Measurements from ENCODE around the gene CSNK2A3.

The CSNK2A3 gene

DNA sequence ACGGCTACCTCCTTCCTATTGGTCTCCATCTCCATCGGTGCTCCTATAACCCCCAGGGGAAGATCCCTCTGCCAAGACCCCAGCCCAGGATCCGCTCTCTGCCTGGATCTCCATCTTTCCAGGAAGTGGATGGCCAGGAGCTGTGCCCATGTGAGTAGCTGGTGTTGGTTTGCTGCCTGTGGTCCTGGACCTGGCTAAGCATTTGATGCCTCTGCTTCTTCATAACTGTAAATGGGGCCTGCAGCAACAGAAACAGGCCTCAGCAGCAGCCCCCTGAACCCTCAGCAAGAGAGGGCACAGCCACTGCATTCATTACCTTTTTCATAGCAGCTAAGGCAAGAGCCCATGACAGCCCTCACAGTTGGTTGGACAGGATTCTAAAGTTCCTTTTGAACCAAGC lies 26.6 kb upstream of the CSNK2A3 start:
- TF ChIP-seq, protein P1, sequence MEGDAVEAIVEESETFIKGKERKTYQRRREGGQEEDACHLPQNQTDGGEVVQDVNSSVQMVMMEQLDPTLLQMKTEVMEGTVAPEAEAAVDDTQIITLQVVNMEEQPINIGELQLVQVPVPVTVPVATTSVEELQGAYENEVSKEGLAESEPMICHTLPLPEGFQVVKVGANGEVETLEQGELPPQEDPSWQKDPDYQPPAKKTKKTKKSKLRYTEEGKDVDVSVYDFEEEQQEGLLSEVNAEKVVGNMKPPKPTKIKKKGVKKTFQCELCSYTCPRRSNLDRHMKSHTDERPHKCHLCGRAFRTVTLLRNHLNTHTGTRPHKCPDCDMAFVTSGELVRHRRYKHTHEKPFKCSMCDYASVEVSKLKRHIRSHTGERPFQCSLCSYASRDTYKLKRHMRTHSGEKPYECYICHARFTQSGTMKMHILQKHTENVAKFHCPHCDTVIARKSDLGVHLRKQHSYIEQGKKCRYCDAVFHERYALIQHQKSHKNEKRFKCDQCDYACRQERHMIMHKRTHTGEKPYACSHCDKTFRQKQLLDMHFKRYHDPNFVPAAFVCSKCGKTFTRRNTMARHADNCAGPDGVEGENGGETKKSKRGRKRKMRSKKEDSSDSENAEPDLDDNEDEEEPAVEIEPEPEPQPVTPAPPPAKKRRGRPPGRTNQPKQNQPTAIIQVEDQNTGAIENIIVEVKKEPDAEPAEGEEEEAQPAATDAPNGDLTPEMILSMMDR (conservative IDR thresholded peaks at IDR 0.05; ENCODE audit: low read depth, low read length) = no peak
- Histone ChIP-seq H3K4me2 (no peak overlapping the region), H3K79me2 (ENCODE audit: insufficient read depth, low read depth) (no peaks in the 10 kb centered on the region), H3K4me1 (ENCODE audit: low read depth, poor library complexity, severe bottlenecking) (no peaks in the 10 kb centered on the region), H3K27me3 (ENCODE audit: insufficient read depth, low read depth) (no peaks in the 10 kb centered on the region), H4K20me1 (ENCODE audit: insufficient read depth) (no peaks in the 10 kb centered on the region), H3K9ac (no peak overlapping the region), H3K36me3 (ENCODE audit: insufficient read depth) (no peaks in the 10 kb centered on the region), H2AFZ (ENCODE audit: low read depth) (no peak overlapping the region), H3K4me3 (IDR thresholded peaks at IDR 0.05; ENCODE audit: insufficient read depth, low read depth, low read length) (no peak overlapping the region), H3K27ac (no peak overlapping the region)

DNA sequence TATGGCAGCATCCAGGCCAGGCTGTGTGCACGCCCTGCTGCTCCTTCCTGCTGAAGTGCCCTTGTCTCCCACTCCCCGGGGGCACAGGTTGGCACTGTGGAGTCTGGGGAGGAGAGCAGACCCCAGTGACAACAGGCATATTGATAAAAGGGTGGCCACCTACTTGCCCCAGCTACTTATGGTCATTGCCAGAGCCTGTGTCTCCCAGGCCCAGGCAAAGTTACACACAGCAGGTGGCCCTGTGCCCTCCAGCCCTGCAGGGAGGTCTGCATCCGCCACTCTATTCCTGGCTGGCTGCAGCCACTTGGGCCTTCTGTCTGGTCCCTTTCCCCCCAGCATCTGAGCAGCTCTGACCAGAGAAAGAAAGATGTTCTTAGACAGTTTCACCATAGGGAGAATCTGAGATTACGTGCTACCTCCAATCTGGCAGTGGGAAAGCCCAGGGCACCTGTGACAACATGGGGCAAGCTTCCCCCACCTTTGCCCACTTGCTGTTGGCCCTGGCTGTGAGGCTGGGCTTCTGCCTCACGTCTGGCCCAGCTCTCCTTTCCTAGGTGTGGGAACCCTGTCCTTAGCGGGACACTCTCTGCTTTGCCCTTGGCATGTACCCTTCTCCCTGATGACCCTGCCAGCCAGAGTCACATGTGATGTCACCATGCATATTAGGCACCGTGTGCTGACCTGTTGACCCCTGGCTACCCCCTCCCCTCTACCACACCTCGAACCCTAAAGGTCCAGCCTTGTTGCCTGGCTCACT lies 25.3 kb upstream of the CSNK2A3 start:
- Histone ChIP-seq H3K9ac (no peak overlapping the region), H3K27me3 (ENCODE audit: insufficient read depth, low read depth) (no peaks in the 10 kb centered on the region), H3K4me1 (ENCODE audit: low read depth, poor library complexity, severe bottlenecking) (no peaks in the 10 kb centered on the region), H2AFZ (ENCODE audit: low read depth) (no peak overlapping the region), H3K4me2 (no peak overlapping the region), H3K79me2 (ENCODE audit: insufficient read depth, low read depth) (no peaks in the 10 kb centered on the region), H3K36me3 (ENCODE audit: insufficient read depth) (no peaks in the 10 kb centered on the region), H4K20me1 (ENCODE audit: insufficient read depth) (no peaks in the 10 kb centered on the region), H3K27ac (no peak overlapping the region), H3K4me3 (IDR thresholded peaks at IDR 0.05; ENCODE audit: insufficient read depth, low read depth, low read length) (no peak overlapping the region)
- TF ChIP-seq, protein P1 (conservative IDR thresholded peaks at IDR 0.05; ENCODE audit: low read depth, low read length) = no peak

DNA sequence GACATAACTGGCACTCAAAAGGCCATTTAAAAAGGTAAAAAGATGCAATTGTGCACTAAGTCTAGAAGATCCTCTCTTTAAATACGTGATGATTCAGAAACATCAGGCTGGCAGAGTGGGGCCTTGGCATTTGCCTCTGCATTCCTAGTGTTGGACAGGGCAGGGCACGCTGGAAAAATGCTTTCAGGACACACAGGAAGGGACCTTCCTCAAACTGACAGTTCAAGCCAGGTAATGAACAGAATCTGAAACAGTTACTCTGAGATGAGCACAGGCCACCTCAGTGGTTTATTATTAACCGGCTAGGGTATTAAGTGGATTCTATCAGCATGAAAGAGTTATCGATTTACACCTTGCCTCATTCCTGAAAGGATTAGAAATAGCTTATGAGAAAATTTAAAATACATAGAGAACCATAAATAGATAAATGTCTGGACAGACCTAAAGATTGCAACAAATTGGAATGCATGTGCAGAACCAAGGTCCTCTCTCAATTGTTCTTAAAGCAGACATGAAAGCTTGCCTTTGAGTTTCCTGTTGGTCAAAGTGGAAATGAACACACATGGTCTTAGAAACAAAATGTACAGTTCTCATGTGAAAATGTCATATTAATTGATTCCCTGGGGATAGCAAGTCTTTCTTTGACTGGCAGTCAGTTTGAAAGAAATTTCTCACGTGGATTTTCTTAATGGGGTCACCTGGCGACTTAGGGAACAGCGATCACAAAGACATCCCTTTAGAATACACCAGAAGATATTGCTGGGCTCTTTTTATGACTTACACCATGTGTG lies 21.5 kb upstream of the CSNK2A3 start:
- Histone ChIP-seq H3K4me2 (no peak overlapping the region), H3K79me2 (ENCODE audit: insufficient read depth, low read depth) (no peaks in the 10 kb centered on the region), H3K9ac (no peak overlapping the region), H3K4me3 (IDR thresholded peaks at IDR 0.05; ENCODE audit: insufficient read depth, low read depth, low read length) (no peak overlapping the region), H3K27me3 (ENCODE audit: insufficient read depth, low read depth) (no peaks in the 10 kb centered on the region), H3K4me1 (ENCODE audit: low read depth, poor library complexity, severe bottlenecking) (no peaks in the 10 kb centered on the region), H3K36me3 (ENCODE audit: insufficient read depth) (no peaks in the 10 kb centered on the region), H4K20me1 (ENCODE audit: insufficient read depth) (no peaks in the 10 kb centered on the region), H3K27ac (no peak overlapping the region), H2AFZ (ENCODE audit: low read depth) (no peak overlapping the region)
- TF ChIP-seq, protein P1 (conservative IDR thresholded peaks at IDR 0.05; ENCODE audit: low read depth, low read length) = no peak

DNA sequence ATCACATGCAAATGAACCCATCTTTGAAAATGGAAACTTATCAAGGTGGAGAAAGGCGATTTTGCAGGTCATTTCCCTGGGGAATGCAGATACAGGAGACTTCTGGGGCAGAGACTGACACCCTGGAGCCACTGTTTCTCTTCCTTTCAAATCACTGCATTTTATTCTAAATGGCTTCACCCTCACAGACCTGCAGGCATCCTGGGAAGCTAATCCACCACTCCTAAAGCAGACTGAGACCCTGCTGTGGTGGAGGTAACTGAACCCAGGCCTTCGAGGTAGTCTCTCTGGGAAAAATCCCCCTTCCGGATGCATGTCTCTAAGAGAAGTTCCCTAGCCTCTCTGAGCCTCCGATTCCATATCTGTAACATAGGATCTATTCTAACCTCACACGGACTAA lies 20.9 kb upstream of the CSNK2A3 start:
- Histone ChIP-seq H3K27ac (no peak overlapping the region), H3K9ac (no peak overlapping the region), H3K27me3 (ENCODE audit: insufficient read depth, low read depth) (no peaks in the 10 kb centered on the region), H3K4me2 (no peak overlapping the region), H3K4me3 (IDR thresholded peaks at IDR 0.05; ENCODE audit: insufficient read depth, low read depth, low read length) (no peak overlapping the region), H3K79me2 (ENCODE audit: insufficient read depth, low read depth) (no peaks in the 10 kb centered on the region), H2AFZ (ENCODE audit: low read depth) (no peak overlapping the region), H3K36me3 (ENCODE audit: insufficient read depth) (no peaks in the 10 kb centered on the region), H3K4me1 (ENCODE audit: low read depth, poor library complexity, severe bottlenecking) (no peaks in the 10 kb centered on the region), H4K20me1 (ENCODE audit: insufficient read depth) (no peaks in the 10 kb centered on the region)
- TF ChIP-seq, protein P1 (conservative IDR thresholded peaks at IDR 0.05; ENCODE audit: low read depth, low read length) = no peak

All from KMS-11 (cell line).